PC-3 (cell line): ENCODE data around the gene TMEM254.

Experiments used
- EZH2 ChIP-seq: fragments of 300-600 bp; sonication (generic); IDR thresholded peaks from one replicate; pipeline ENCODE4 v1.6.1; 2017; ENCODE audit warnings: antibody characterized with exemption, mild to moderate bottlenecking, low read length; ENCODE audit not compliant: unreplicated experiment
- EZH2phosphoT487 ChIP-seq: fragments of 300-600 bp; sonication (generic); IDR thresholded peaks from 2 replicates; pipeline ENCODE4 v1.6.1; 2018; ENCODE audit warnings: mild to moderate bottlenecking, antibody characterized with exemption, low read length, borderline replicate concordance
- TF ChIP-seq, protein P1 (sequence below): fragments of 300-600 bp; sonication (generic); conservative IDR thresholded peaks from 2 replicates; pipeline ENCODE4 v1.5.1; 2017; ENCODE audit warnings: antibody characterized with exemption, low read depth, mild to moderate bottlenecking, low read length

DNA sequence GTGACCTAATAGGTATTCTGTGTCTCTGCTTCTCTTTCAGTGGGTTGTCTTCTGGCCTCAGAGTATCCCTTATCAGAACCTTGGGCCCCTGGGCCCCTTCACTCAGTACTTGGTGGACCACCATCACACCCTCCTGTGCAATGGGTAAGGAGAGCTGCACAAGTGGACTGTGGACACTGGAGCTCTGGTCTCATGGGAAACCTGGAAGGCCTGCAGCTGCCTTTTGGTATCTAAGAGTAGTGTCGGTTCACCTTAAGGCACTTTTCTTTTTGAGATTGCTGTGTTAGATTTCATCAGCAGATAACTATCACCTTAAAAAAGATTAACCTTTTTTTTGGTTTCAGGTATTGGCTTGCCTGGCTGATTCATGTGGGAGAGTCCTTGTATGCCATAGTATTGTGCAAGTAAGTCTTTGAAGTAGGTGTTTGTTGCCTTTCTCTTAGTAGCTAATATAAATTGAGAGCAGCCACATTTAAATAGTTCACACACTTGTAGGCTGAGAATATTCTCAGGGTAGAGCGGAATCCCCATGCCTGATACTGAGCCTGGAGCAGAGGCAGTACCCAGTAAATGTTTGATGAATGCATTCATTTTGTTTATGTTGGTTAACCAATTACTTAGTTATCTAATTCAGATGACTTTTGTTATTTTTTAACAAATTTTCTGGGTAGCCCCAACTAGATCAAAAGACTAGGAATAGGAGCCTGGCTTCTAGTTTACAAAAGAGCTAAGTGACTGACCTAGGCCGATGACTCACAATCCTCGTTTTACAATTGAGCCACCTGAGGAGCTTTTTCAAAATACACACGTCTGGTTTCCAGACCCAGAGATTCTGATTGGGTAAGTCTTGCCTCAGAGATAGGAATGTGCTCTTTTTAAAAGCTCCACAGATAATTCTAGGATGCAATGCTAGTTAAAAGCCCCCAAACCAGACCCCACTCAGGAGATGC, 3.6 kb downstream of the TMEM254 start:
- TF ChIP-seq, protein P1, sequence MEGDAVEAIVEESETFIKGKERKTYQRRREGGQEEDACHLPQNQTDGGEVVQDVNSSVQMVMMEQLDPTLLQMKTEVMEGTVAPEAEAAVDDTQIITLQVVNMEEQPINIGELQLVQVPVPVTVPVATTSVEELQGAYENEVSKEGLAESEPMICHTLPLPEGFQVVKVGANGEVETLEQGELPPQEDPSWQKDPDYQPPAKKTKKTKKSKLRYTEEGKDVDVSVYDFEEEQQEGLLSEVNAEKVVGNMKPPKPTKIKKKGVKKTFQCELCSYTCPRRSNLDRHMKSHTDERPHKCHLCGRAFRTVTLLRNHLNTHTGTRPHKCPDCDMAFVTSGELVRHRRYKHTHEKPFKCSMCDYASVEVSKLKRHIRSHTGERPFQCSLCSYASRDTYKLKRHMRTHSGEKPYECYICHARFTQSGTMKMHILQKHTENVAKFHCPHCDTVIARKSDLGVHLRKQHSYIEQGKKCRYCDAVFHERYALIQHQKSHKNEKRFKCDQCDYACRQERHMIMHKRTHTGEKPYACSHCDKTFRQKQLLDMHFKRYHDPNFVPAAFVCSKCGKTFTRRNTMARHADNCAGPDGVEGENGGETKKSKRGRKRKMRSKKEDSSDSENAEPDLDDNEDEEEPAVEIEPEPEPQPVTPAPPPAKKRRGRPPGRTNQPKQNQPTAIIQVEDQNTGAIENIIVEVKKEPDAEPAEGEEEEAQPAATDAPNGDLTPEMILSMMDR = no peak
- TF ChIP-seq EZH2 = no peak
- TF ChIP-seq EZH2phosphoT487 = no peak
